CMK (cell line): ENCODE results near the gene RIN3.

Experiments used
- DNase-seq: peaks from one replicate; pipeline ENCODE4 v3.0.0-alpha.2; 2010; ENCODE audit warnings: low read depth

The RIN3 gene

DNA sequence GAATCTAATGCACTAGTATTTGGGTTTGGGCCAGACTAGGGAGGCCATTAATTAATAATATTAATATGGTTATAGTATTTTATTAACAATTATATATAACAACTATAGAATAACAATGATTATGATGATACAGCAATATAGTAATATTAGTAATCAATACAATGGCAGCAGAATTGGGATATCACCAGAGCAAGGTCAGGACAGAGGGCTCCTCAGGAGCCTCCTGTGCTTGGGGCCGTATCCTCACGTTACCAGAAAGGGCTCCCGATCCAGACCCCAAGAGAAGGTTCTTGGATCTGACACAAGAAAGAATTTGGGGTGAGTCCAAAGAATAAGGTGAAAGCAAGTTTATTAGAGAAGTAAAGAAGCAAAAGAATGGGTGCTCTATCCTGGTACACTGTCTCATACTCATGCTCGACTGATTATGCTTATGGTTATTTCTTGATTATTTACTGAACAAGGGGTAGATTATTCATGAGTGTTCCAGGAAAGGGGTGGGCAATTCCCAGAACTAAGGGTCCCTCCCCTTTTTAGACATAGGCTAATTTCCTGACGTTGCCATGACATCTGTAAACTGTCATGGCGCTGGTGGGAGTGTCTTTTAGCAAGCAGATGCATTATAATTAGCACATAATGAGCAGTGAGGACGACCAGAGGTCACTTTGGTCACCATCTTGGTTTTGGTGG, 61.6 kb downstream of the RIN3 start:
- no peak for DNase-seq

DNA sequence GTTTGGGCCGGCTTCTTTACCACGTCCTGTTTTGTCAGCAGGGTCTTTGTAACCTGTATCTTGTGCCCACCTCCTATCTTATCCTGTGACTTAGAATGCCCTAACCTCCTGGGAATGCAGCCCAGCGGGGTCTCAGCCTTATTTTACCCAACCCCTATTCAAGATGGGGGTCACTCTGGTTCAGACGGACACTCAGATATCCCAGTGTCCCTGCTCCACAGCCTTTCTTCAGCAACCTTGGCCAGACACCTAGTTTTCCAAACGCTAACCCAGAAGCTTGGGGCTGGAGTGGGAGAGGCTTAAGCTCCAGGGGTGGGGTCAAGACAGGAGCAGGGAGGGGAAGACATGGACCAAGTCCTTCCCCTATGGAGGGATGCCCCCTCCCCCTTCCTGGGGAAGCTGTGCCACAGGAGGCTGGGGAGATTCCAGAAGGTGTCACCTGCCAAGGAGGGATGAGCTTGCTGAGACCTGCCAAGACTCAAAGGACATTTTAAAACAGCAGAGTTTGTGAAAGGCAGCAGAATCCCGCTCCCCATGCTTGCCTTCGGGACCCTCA, 62.2 kb downstream of the RIN3 start:
- DNase-seq: no peak

DNA sequence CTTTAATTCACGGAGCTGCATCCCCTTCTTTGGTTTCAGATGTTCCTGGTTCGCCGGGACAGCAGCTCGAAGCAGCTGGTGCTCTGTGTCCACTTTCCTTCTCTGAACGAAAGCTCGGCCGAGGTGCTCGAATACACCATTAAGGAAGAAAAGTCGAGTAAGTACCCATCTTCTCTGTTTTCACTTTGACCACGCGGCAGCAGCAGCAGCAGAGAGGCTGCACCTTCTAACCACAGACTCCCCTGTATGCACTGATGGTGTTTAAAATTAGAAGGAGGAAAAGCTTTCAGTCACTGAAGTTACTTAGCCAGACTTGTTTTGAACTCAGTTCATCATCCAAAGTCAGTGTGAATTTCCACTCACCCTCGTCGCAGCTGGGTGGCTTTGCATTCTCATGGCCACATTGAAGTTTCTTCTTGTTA, 63.8 kb downstream of the RIN3 start:
- no peak for DNase-seq

DNA sequence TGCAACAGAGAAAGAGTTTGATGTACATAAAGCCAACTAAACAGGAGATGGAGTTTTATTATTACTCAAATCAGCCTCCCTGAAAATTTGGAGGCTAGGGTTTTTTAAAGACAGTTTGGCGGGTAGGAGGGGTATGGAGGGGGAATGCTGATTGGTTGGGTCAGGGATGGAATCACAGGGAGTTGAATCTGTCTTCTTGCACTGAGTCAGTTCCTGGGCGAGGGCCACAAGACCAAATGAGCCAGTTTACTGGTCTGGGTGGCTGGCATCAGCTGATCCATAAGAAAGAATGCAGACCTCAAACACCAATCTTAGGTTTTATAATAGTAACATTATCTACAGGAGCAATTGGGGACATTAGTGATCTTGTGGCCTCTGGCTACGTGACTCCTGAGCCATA, 64.9 kb downstream of the RIN3 start:
- DNase-seq: no peak

DNA sequence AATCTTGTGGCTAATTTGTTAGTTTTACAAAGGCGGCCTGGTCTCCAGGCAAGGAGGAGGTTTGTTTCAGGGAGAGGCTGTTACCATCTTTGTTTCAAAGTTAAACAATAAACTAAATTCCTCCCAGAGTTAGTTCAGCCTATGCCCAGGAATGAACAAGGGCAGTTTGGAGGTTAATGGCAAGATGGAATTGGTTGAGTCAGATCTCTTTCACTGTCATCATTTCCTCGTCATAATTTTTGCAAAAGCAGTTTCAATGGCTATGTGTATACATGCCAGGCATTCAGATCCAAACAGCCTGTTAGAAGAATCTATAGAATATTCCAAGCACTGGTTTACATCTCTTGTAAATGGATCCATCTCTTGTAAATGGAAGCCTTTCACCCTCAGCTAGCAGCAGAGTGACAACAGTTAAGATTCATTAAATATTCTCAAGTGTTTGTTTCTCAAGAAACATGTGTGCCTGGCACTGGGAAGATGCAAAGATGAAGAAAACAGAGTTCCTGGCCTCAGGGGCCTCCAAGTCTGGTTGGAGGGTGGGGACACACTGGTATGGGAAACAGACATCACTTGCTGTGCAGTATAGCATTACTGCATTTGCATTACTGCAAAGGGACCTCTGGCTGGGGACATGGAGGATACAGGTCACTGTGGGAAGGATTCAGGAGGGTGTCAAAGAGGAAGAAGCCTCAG, 65.8 kb downstream of the RIN3 start:
- no peak for DNase-seq

DNA sequence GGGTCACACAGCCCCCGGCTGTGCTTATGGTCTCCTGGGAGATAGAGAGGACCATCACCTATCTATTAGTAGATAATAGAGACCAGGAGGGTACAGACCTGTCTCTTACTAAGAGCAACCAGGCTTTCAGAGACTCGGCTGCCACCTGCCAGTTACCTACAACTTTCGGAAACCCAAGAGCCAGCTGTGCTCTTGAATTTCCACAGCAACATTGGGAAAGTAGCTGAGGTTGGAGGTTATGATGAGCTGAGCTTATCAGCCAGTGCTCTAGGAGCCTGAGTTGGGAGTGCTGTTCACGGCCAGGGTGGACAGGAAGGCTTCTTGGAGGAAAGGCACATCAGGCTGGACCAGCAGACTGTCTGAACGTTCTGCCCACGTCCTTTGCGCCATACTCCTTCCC, 67.6 kb downstream of the RIN3 start:
- no peak for DNase-seq

DNA sequence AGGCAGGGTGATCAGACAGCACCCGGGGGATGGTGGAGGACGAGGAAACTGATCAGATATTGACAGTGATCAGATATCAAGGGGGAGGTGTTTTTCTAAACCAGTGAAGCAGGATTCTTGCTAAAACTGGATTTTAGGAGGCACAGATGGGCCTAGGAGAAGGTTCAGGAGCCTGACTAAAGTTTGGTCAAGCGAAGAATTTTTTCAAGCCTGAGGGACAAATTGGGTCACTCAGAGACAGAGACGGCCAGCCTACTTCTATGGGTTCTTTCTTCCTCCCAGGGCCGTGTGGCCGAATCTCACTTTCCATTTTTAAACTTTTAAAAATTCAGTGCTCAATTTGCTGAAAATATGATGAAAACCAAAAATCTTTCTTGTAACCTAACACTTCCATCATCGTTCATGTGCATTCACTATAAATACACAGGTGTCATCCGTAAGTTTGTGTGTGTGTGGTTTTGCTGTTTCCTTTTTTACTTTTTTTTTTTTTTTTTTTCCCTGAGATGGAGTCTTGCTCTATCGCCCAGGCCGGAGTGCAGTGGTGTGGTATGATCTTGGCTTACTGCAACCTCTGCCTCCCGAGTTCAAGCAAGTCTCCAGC, 68.5 kb downstream of the RIN3 start:
- no peak for DNase-seq

DNA sequence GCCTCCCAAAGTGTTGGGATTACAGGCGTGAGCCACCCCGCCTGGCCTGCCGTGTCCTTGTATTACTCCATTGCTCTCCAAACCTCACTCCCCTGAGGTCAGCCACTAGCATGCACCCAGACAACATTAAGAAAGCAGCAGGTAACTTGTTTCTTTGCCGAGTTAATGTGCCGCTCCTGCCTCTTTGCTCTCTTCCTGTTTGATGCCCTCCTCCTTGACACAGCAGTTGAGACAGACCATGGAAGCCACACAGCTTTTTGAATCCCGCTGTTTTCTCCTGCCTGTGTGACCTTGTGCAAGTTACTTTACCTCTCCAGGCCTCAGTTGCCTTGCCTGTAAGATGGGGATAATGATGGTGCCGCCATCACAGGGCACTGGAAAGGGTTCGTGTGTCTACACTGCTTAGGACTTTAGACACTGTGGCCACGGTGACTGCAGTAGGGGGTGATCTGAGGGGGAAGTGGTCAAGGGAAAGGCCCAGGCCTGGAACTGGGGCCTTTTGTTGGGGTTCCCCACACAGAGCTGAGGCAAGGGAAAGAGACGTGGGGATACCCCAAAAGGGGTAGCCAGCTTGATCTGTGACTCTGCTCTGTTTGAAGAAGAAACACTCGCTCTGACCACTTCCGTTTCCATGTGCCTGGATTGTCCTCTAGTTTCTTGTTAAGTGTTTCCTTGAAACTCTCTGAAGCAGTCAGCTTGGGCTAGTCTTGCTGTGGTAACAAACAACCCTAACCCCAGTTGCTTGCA, 69.3 kb downstream of the RIN3 start:
- no peak for DNase-seq

DNA sequence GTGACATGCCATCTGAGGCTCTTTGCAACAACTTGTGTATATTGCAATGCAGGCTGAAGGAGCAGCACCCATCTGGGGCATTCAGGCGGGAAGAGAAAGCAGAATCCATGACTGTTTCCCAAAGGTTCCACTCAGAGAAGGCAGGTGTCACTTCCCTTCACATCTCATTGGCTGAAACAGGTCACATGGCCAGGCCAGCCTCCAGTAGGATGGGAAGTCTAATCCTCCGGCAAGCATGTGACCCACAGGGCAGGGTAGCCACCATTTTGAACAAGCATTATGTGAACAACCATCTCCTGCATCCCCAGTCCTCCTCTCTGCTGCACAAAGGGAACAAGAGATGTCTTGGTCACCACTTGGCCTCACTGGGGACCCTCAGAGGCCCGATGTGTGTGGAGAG, 70.6 kb downstream of the RIN3 start:
- no peak for DNase-seq

DNA sequence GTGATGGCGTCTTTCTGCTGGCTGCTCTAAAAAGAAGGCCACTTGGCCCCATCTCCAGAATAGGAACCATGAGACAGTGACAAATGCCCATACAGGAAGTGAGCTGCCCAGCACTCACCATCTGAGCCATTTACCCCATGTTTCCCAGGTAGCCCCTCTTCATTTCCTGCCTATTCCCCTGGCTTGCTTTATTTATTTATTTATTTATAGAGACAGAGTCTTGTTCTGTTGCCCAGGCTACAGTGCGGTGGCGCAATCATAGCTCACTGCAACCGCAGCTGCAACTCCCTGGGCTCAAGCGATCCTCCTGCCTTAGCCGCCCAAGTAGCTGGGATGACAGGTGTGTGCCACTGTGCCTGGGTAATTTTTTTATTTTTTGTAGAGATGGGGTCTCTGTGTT, 71.2 kb downstream of the RIN3 start:
- DNase-seq: no peak

DNA sequence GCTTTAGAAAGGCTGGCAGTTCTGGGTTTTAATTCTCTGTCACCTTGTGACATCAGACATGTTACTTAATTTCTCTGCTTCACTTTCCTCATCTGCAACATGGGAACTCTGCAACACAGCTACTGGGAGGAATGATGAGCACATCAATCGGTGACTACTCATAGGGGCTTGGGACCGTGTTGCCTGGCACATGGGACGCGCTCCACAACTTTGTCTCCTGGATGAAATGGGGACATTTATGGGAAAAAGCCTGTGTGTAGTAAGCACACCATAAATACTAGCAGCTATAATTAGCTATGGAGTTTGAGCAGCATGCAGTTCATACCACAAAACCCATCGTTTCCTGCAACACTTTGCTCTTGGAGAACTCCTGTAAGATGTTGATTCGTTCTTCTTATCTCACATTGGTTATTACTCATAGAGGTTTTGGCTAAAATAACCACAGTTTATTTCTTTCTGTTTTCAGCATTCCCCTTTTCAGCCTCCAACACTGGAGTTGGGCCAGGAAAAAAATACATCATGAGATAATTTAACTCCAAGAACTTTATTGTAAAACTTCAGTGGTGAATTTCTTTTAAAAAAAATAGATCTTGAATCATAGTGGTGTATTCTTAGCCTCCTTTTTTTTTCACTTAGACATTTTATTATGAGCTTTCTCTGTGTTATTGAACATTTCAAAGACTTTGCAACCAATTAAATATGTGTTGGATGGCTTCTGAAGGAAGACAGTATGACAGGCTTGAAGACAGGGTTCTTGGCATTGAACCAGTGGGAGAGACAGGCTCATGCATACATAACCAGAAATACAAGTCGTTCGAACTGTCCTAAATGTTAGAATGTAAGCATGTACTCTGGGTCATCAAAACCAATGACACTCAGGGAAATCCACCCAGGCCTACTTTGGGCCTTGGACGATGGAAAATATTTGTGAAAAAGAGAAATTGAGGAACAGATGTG, 72.7 kb downstream of the RIN3 start:
- no peak for DNase-seq

DNA sequence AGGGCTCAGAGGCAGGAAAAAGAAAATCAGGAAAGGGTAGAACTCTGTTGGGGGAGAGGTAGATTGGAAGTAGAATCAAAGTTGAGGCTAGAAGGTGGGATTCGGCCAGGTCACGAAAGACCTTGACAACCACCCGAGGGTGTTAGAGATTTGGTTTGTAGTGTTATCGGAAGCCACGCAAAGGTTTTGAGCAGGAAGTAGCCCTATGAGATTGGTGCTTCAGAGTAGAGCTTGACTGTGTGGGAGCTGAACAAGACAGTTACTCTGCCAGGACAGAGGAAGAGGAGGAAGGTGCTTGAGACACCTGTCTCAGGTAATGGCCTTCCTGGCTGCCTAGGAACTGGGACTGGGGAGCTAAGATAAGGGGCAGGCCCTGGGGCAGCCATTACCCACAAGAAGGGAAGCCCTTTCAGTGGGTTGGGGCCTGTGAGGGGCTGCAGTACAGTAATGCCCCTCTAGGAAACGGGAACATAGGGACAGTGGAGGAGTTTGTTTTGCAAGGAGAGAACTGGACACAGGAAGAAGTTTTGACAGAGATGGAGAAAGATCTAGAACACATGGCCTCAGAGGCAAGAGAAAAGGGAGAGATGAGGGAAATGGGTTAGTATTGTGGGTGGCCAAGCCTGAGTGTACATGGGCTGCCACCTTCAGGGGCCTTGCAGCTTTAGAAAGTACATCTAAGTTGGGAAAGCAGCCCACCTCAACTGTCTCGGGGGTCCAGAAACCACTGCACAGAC, 73.5 kb downstream of the RIN3 start:
- no peak for DNase-seq

DNA sequence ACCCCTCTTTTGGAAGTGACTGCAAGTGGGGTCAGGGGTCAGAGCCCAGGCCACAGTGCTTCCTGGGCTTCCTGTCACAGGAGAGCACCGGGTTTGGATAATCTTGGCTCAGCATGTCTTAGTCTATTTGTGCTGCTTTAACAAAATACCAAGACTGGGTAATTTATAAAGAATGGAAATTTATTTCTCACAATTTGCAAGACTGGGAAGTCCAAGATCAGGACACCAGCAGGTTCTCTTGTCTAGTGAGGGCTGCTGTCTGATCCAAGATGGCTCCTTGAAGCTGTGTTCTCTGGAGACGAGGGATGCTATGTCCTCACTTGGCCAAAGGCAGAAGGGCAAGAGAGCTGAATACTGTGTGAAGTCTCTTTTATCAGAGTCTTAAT, 74.1 kb downstream of the RIN3 start:
- no peak for DNase-seq

DNA sequence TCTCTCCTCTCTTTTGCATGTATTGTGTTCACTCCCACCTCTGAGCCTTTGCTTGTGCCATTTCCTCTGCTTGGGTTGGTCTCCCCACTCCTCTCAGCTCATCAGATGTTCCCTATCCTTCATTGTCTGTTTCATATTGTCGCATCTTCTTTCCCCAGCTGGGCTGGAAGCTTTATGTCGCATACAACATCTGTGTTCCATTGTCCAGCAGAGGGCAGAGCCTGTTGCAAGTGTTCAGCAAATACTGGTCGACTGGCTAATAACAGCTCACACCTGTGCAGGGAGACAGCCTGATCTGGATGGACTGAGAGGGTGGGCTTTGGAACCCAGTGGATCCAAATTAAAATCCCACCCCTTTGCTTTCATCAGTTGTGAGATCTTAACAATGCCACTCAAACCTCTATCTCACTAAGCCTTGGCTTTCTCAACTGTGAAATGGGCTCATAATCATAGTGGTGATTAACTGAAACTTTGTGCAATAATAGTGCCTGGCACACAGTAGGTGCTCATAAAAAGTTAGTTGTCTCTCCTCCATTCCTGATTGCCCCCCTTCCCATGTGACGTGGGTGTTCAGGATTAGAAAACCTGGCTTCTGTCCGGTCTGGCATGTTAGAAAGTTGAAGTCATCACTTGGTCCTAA, 75.8 kb downstream of the RIN3 start:
- no peak for DNase-seq

DNA sequence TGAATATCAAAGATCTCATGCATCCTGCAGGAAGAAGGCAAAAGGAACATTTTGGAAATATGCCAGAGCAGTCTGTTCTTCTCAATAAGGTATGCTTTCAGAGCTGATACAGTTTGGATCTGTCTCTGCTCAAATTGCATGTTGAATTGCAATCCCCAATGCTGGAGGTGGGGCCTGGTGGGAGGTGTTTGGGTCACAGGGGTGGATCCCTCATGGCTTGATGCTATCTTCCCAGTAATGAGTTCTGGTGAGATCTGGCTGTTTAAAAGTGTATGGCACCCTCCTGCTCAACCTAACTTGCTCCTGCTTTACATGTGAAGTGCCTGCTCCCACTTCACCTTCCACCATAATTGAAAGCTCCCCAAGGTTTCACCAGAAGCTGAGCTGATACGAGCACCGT, 76.6 kb downstream of the RIN3 start:
- no peak for DNase-seq

DNA sequence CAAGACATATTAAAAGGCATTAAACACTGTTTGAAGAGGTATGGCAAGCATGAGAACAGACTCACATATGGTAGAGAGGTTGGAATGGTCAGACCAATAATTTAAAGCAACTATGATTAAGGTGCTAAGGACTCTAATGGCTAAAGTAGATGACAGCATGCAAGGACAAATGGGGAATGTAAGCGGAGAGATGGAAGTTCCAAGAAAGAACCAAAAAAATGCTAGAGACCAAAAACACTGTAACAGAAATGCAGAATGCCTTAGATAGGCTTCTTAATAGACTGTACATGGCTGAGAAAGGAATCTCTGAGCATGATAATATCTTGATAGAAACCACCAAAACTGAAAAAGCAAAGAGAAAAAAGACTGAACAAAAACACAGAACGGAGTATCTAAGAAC, 77.4 kb downstream of the RIN3 start:
- DNase-seq: no peak

DNA sequence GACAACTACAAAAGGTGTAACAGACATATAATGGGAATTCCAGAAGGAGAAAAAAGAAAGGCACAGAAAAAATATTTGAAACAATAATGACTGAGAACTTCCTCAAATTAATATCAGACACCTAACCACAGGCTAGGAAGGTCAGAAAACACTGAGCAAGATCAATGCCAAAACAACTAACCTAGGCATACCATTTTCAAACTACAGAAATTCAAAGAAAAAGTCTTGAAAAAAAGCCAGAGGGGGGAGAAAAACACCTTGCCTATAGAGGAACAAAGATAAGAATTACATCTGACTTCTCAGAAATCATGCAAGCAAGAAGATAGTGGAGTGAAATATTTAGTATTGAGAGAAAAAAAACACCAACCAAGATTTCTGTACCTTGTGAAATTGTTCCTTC, 77.8 kb downstream of the RIN3 start:
- no peak for DNase-seq

DNA sequence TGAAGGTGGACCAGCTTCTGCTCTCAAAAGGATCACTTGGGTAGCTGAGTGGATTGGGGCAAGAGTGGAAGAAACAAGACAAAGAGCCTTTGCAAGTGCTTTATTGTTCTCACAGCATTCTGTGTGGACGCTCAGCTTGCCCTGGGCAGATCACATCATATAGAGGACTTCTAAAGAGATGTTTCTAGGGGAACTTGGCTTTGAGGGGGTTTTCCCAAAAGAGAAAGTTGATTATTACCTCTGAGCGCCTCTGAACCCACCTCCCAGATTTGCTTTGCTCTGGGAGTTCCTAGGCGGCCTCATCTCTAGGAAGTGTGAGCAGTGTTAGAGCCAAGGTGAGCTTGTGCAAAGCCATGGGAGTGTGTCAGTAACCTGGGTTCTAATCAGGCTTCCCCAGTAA, 81.7 kb downstream of the RIN3 start:
- no peak for DNase-seq

DNA sequence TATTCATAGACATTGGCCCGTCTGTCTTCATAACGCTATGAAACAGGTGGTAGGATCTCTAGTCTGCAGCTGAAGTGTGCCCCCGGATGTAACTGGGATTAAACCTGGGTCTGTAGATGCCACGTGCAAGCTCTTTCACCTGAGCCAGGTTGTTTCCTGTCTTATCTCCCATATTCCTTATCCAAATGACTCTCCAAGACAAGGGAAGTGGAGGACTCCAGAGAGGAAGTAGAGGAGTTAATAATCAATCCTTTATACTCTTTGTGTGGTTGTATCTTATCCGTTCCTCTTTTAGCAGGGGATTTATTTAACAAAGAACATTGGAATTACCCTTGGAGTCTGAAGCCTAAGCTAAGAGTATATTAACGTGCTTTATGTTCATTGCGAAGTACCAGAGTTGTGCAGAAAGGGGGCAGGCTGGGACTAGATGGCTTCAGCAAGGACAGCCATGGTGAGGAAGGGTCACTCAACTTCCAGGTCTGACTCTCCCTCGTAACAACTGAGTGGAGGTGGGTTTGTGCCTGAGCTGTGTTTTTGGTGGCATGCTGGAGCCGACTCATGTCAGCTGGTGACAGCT, 82.8 kb downstream of the RIN3 start:
- DNase-seq: no peak
